Stimulated activated naive CD8-positive, alpha-beta T cell treated with anti-CD3 and anti-CD28 coated beads, Interleukin-15, amount 100 ng/mL, for 72 hours (primary cell): ENCODE measurements around the gene RNF166.

ENCODE experiments used
- ATAC-seq: fragments of 150-1000 bp; cut with Tn5 transposase; 2 replicates; pipeline ENCODE4 v1.10.0; 2021; ENCODE audit warnings: mild to moderate bottlenecking, moderate library complexity
- DNase-seq, 2 donors: peaks; one replicate each; pipeline ENCODE4 v3.0.0; 2021 to 2022
- H3K27ac Mint-ChIP-seq, 2 donors: one replicate each; pipeline ENCODE4 v1.8.0; 2022; ENCODE audit warnings: mild to moderate bottlenecking in 2 of 2, mixed read lengths in 2 of 2, moderate library complexity in 2 of 2
- H3K27me3 Mint-ChIP-seq: one replicate; pipeline ENCODE4 v1.8.0; 2022; ENCODE audit warnings: mixed read lengths
- H3K4me1 Mint-ChIP-seq: one replicate; pipeline ENCODE4 v1.8.0; 2022; ENCODE audit warnings: mild to moderate bottlenecking, mixed read lengths
- H3K4me3 Mint-ChIP-seq, 2 donors: one replicate each; pipeline ENCODE4 v1.8.0; 2022; ENCODE audit warnings: mild to moderate bottlenecking in 2 of 2, mixed read lengths in 2 of 2, moderate library complexity in 1 of 2
- H3K9me3 Mint-ChIP-seq, 2 donors: one replicate each; pipeline ENCODE4 v1.8.0; 2022; ENCODE audit warnings: mixed read lengths in 2 of 2

RNF166 gene

GRCh38 chr16:88743693-88744576 is 37.7 kb upstream of the RNF166 start:
- no peaks in the 10 kb centered on the region for H3K27me3 Mint-ChIP-seq
- no peaks in the 10 kb centered on the region for H3K9me3 Mint-ChIP-seq
- ATAC-seq, result no peak
- no peak overlapping the region for H3K4me3 Mint-ChIP-seq
- peaks cover 38% of the 10 kb centered on the region for H3K4me1 Mint-ChIP-seq
- DNase-seq, result peak; percentile 54 to 55
- no peak overlapping the region for H3K27ac Mint-ChIP-seq

- H3K4me3 Mint-ChIP-seq, result no peak overlapping the region
- ATAC-seq, result no peak
- peaks cover 40% of the 10 kb centered on the region for H3K4me1 Mint-ChIP-seq
- no peaks in the 10 kb centered on the region for H3K9me3 Mint-ChIP-seq
- no peak overlapping the region for H3K27ac Mint-ChIP-seq
- no peaks in the 10 kb centered on the region for H3K27me3 Mint-ChIP-seq
- DNase-seq, result no peak
Measured at GRCh38 chr16:88742896-88743605, 36.8 kb upstream of the RNF166 start.

- H3K27ac Mint-ChIP-seq, result peak overlapping the region in 1 of 2 donors; percentile 38
- ATAC-seq (no peak), DNase-seq (no peak)
- H3K27me3 Mint-ChIP-seq, result no peaks in the 10 kb centered on the region
- H3K9me3 Mint-ChIP-seq, result no peaks in the 10 kb centered on the region
- H3K4me3 Mint-ChIP-seq, result no peak overlapping the region
- H3K4me1 Mint-ChIP-seq, result peaks cover 38% of the 10 kb centered on the region
Measured at GRCh38 chr16:88741368-88741767, 35.2 kb upstream of the RNF166 start.

- Mint-ChIP-seq H3K4me3 (no peak overlapping the region), H3K4me1 (peaks cover 32% of the 10 kb centered on the region), H3K27ac (no peak overlapping the region), H3K27me3 (no peaks in the 10 kb centered on the region), H3K9me3 (no peaks in the 10 kb centered on the region)
- DNase-seq (no peak), ATAC-seq (no peak)
Measured at GRCh38 chr16:88740727-88741055, 34.5 kb upstream of the RNF166 start.

- Mint-ChIP-seq H3K27me3 (no peaks in the 10 kb centered on the region), H3K27ac (no peak overlapping the region), H3K9me3 (no peaks in the 10 kb centered on the region), H3K4me3 (no peak overlapping the region), H3K4me1 (peaks cover 26% of the 10 kb centered on the region)
- no peak for DNase-seq
- ATAC-seq, result no peak
Measured at GRCh38 chr16:88739977-88740726, 33.9 kb upstream of the RNF166 start.

GRCh38 chr16:88739139-88739976 is 33.1 kb upstream of the RNF166 start:
- H3K4me1 Mint-ChIP-seq, result peaks cover 18% of the 10 kb centered on the region
- no peaks in the 10 kb centered on the region for H3K9me3 Mint-ChIP-seq
- H3K4me3 Mint-ChIP-seq, result no peak overlapping the region
- H3K27ac Mint-ChIP-seq, result no peak overlapping the region
- ATAC-seq (no peak), DNase-seq (no peak)
- H3K27me3 Mint-ChIP-seq, result no peaks in the 10 kb centered on the region

GRCh38 chr16:88738151-88739084 is 32.2 kb upstream of the RNF166 start:
- peak overlapping the region in 1 of 2 donors; percentile 4 for H3K27ac Mint-ChIP-seq
- ATAC-seq (no peak), DNase-seq (no peak)
- no peaks in the 10 kb centered on the region for H3K27me3 Mint-ChIP-seq
- peaks cover 9% of the 10 kb centered on the region for H3K4me1 Mint-ChIP-seq
- H3K4me3 Mint-ChIP-seq, result no peak overlapping the region
- no peaks in the 10 kb centered on the region for H3K9me3 Mint-ChIP-seq

GRCh38 chr16:88737298-88738150 is 31.3 kb upstream of the RNF166 start:
- H3K27ac Mint-ChIP-seq, result peak overlapping the region in 1 of 2 donors; percentile 74

GRCh38 chr16:88736496-88736895 is 30.3 kb upstream of the RNF166 start:
- H3K27me3 Mint-ChIP-seq, result no peaks in the 10 kb centered on the region
- no peak overlapping the region for H3K4me3 Mint-ChIP-seq
- H3K27ac Mint-ChIP-seq, result no peak overlapping the region
- H3K4me1 Mint-ChIP-seq, result peaks cover 10% of the 10 kb centered on the region
- H3K9me3 Mint-ChIP-seq, result no peaks in the 10 kb centered on the region
- ATAC-seq, result no peak
- no peak for DNase-seq

More at GRCh38 chr16:88737298-88738150, 31.3 kb upstream of the RNF166 start:
- Mint-ChIP-seq H3K9me3 (no peaks in the 10 kb centered on the region), H3K4me1 (peaks cover 9% of the 10 kb centered on the region), H3K27me3 (no peaks in the 10 kb centered on the region), H3K4me3 (no peak overlapping the region)
- ATAC-seq (peak; percentile 82), DNase-seq (peak; percentile 71 to 75)

- Mint-ChIP-seq H3K4me3 (no peak overlapping the region), H3K9me3 (no peaks in the 10 kb centered on the region)
Measured at GRCh38 chr16:88736088-88736487, 29.9 kb upstream of the RNF166 start.

GRCh38 chr16:88735616-88736015 is 29.4 kb upstream of the RNF166 start:
- H3K27me3 Mint-ChIP-seq, result no peaks in the 10 kb centered on the region
- ATAC-seq, result no peak
- DNase-seq, result no peak
- no peak overlapping the region for H3K4me3 Mint-ChIP-seq
- no peaks in the 10 kb centered on the region for H3K9me3 Mint-ChIP-seq
- no peak overlapping the region for H3K27ac Mint-ChIP-seq
- H3K4me1 Mint-ChIP-seq, result peaks cover 17% of the 10 kb centered on the region

More at GRCh38 chr16:88736088-88736487, 29.9 kb upstream of the RNF166 start:
- ATAC-seq (no peak), DNase-seq (no peak)
- Mint-ChIP-seq H3K27ac (no peak overlapping the region), H3K27me3 (no peaks in the 10 kb centered on the region), H3K4me1 (peaks cover 15% of the 10 kb centered on the region)

- Mint-ChIP-seq H3K27ac (peak overlapping the region in 1 of 2 donors; percentile 54), H3K4me3 (no peak overlapping the region), H3K9me3 (no peaks in the 10 kb centered on the region), H3K27me3 (no peaks in the 10 kb centered on the region), H3K4me1 (peaks cover 17% of the 10 kb centered on the region)
- ATAC-seq (no peak), DNase-seq (no peak)
Measured at GRCh38 chr16:88735121-88735520, 28.9 kb upstream of the RNF166 start.

- Mint-ChIP-seq H3K9me3 (no peaks in the 10 kb centered on the region), H3K4me1 (peaks cover 17% of the 10 kb centered on the region), H3K27ac (no peak overlapping the region), H3K4me3 (no peak overlapping the region), H3K27me3 (no peaks in the 10 kb centered on the region)
- no peak for ATAC-seq
- DNase-seq, result no peak
Measured at GRCh38 chr16:88734361-88734728, 28.1 kb upstream of the RNF166 start.
